Psoas muscle (tissue), 8 donors: Measurements from ENCODE around the gene ALB. TPM values are rescaled to one million over a fixed set of nuclear protein-coding genes. Genes with fewer than 3 reads are reported as not detected.

Source experiments
- ATAC-seq, 4 donors: fragments of 200-7000 bp; cut with Tn5 transposase; one replicate each; pipeline ENCODE4 v1.9.1; 2020; ENCODE audit warnings: moderate library complexity in 3 of 4, mild to moderate bottlenecking in 2 of 4
- DNase-seq, 2 donors: peaks; one replicate each; pipeline ENCODE4 v3.0.0-alpha.2; 2020
- H3K27ac ChIP-seq: fragments of 200-600 bp; one replicate; pipeline ENCODE4 v1.8.0; 2022
- H3K27me3 ChIP-seq, 3 donors: fragments of 200-600 bp in 1 of 3; one replicate each; pipeline versions ENCODE4 v1.6.1 to v1.8.0; 2013 to 2022; ENCODE audit warnings: low read length in 2 of 3, mild to moderate bottlenecking in 2 of 3, moderate library complexity in 1 of 3; ENCODE audit not compliant: insufficient read depth in 3 of 3
- H3K36me3 ChIP-seq, 2 donors: fragments of 200-600 bp in 1 of 2; one replicate each; pipeline versions ENCODE4 v1.6.1 to v1.8.0; 2013 to 2022; ENCODE audit warnings: low read depth in 1 of 2, mild to moderate bottlenecking in 1 of 2, moderate library complexity in 1 of 2; ENCODE audit not compliant: insufficient read depth in 1 of 2
- H3K4me1 ChIP-seq: fragments of 200-600 bp; one replicate; pipeline ENCODE4 v1.8.0; 2022
- H3K4me3 ChIP-seq: fragments of 200-600 bp; one replicate; pipeline ENCODE4 v1.8.0; 2022; ENCODE audit warnings: mild to moderate bottlenecking
- H3K9me3 ChIP-seq: fragments of 200-600 bp; one replicate; pipeline ENCODE4 v1.8.0; 2022
- WGBS, 3 donors: extraction: QIAGEN DNeasy Blood & Tissue Kit; methylation state at CpG; one replicate each; pipeline versions ENCODE4 v1.1.6 to v1.1.7; 2013; 5-methylcytosine and 5-hydroxymethylcytosine counted together
- intact Hi-C, 2 donors: fragments of 100-400 bp; cut with DNase I; formaldehyde crosslinking; loops; one replicate each; pipeline versions ENCODE4 v1.11.0 to v1.14.2; 2022
- polyA plus RNA-seq, 3 donors: library from polyadenylated mRNA; stranded (reverse); fragments of 200-250 nt; gene quantifications; one replicate each; pipeline ENCODE4 v1.2.3, GENCODE V29; 2013
- total RNA-seq, 4 donors: library from RNA; stranded (reverse); fragmentation: NEBNext Ultra II Directional in 2 of 4; extraction: Animal tissue kit (Norgen Biotek cat#: 25700) in 2 of 4; gene quantifications; one replicate each; pipeline versions ENCODE4 v1.2.1 to v1.2.4, GENCODE V29; 2021 to 2023
- TF ChIP-seq, protein P1 (sequence below): fragments of 200-600 bp; IDR thresholded peaks from one replicate; pipeline ENCODE4 v1.8.0; 2022; ENCODE audit warnings: antibody characterized with exemption
- donor health status: healthy with polysubstance abuse.
- donor health status: DM: no; HTN: no; CAD: no; lungs with moderate emphysema.
- donor health status: Bipolar disorder and iron deficiency.
- donor health status: healthy.
- donor health status: DM: yes; HTN: yes; CAD: no.
- donor health status: DM: no; HTN: no; CAD: no.
- donor health status: DM: no; HTN: no; CAD: no.
- donor health status: DM: yes; HTN: yes; CAD: no.

The ALB gene
- total and polyA plus RNA-seq, 7 donors: 5.4 to 5.9 TPM; not detected in 5

DNA sequence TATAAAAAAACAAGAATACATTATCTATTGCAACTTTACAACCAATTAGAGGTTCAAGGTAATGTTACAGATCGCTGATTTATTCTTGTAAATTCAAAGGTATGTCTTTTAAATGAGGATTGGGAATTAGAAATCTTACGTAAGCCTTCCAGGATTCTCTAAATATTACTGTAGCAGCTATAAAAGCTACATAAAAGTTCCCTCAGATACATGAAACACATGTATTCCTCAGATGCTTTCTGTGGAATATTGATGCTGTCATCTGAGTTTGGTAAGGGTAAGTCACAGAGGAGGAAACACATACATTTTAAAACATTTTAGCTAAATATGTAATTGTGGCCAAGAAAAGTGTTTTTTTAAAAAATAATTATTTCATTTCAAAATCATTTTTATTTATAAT, 35.4 kb downstream of the ALB start:
- ATAC-seq: no peak
- TF ChIP-seq, protein P1, sequence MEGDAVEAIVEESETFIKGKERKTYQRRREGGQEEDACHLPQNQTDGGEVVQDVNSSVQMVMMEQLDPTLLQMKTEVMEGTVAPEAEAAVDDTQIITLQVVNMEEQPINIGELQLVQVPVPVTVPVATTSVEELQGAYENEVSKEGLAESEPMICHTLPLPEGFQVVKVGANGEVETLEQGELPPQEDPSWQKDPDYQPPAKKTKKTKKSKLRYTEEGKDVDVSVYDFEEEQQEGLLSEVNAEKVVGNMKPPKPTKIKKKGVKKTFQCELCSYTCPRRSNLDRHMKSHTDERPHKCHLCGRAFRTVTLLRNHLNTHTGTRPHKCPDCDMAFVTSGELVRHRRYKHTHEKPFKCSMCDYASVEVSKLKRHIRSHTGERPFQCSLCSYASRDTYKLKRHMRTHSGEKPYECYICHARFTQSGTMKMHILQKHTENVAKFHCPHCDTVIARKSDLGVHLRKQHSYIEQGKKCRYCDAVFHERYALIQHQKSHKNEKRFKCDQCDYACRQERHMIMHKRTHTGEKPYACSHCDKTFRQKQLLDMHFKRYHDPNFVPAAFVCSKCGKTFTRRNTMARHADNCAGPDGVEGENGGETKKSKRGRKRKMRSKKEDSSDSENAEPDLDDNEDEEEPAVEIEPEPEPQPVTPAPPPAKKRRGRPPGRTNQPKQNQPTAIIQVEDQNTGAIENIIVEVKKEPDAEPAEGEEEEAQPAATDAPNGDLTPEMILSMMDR: no peak
- no peaks in the 10 kb centered on the region for H3K4me1 ChIP-seq
- intact Hi-C loops: no loop called here
- DNase-seq: no peak
- no peaks in the 10 kb centered on the region for H3K27me3 ChIP-seq
- no peak overlapping the region for H3K27ac ChIP-seq
- no peaks in the 10 kb centered on the region for H3K36me3 ChIP-seq
- 76 to 90% (median 83%) methylated on average over 2 of the region's 2 CpGs for WGBS, 3 donors
- no peaks in the 10 kb centered on the region for H3K9me3 ChIP-seq
- no peak overlapping the region for H3K4me3 ChIP-seq

DNA sequence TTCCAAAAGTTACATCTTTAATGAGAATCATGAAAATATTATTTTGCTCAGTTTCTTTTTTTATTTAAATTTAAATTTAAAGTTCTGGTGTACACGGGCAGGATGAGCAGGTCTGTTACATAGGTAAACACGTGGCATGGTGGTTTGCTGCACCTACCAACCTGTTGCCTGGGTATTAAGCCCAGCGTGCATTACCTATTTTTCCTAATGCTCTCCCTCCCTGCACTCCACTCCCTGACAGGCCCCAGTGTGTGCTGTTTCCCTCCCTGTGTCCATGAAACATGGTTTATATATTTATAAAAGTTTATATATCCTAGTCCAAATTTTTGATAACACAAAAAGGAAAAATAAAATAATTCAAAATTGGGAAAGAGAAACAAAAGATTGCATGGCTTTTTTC, 35.9 kb downstream of the ALB start:
- H3K36me3 ChIP-seq: no peaks in the 10 kb centered on the region
- whole genome bisulfite sequencing, 3 donors: 75 to 86% (median 76%) methylated on average over 3 of the region's 3 CpGs
- DNase-seq (no peak), ATAC-seq (no peak)
- no peaks in the 10 kb centered on the region for H3K27me3 ChIP-seq
- no peaks in the 10 kb centered on the region for H3K4me1 ChIP-seq
- TF ChIP-seq, protein P1: no peak
- H3K9me3 ChIP-seq: no peaks in the 10 kb centered on the region
- H3K4me3 ChIP-seq: no peak overlapping the region
- no peak overlapping the region for H3K27ac ChIP-seq
- intact Hi-C loops: no loop called here

DNA sequence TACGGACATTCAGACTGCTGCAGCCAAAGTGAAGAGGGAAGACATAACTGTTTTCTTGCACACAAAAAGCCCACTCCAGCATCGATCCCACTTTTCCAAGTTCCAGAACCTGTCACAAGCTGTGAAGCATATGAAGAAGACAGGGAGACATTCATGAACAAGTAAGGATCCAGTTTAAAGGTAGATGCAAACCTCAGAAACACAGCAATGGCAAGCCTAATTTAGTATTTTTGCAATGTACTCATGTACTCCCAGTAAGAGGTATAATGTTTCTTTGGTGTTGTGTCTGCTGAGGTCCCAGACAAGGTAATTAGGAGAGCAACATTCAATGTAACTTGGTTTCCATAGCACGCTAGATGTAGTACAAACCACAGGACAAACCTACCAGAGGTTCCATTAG, 36.6 kb downstream of the ALB start:
- WGBS, 3 donors: 86 to 92% (median 87%) methylated on average over 3 of the region's 3 CpGs
- TF ChIP-seq, protein P1: no peak

DNA sequence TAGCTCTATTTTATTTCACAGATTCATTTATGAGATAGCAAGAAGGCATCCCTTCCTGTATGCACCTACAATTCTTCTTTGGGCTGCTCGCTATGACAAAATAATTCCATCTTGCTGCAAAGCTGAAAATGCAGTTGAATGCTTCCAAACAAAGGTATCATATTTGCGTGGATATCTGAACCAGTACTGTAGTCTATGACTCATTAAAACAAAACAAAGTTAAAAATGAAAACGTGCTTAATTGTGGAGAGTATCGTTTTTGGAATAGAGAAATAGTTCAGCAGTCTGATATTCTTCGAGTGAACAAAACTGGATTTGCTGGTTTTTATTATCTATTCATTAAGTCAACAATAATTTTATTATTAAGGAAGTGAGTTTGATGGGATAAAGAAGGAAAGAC, 38.2 kb downstream of the ALB start:
- no peak overlapping the region for H3K4me3 ChIP-seq
- H3K27ac ChIP-seq: no peak overlapping the region
- 75 to 79% (median 77%) methylated on average over 5 of the region's 5 CpGs for WGBS, 3 donors
- H3K9me3 ChIP-seq: no peaks in the 10 kb centered on the region
- H3K27me3 ChIP-seq: no peaks in the 10 kb centered on the region
- TF ChIP-seq, protein P1: no peak
- H3K4me1 ChIP-seq: no peaks in the 10 kb centered on the region
- DNase-seq (no peak), ATAC-seq (no peak)
- H3K36me3 ChIP-seq: no peaks in the 10 kb centered on the region
- intact Hi-C loops: no loop called here

More for the DNA sequence above, 36.6 kb downstream of the ALB start:
- H3K27ac ChIP-seq: no peak overlapping the region
- ATAC-seq (no peak), DNase-seq (no peak)
- no peaks in the 10 kb centered on the region for H3K27me3 ChIP-seq
- H3K4me3 ChIP-seq: no peak overlapping the region
- intact Hi-C loops: no loop called here
- no peaks in the 10 kb centered on the region for H3K36me3 ChIP-seq
- H3K4me1 ChIP-seq: no peaks in the 10 kb centered on the region
- H3K9me3 ChIP-seq: no peaks in the 10 kb centered on the region

DNA sequence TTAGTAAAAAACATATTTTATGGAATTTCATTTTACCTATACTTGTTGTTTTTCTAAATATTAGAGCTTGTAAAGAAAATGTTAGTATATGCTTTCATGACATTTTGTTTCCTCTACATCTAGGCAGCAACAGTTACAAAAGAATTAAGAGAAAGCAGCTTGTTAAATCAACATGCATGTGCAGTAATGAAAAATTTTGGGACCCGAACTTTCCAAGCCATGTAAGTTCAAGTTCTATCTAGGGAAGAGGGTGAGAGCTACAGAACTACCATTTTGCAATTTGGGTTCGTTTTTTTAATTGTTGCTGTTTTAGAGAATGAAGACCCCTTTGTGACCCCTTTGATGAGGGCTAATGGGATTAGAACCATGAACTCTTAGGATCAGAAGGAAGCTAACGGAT, 39.1 kb downstream of the ALB start:
- intact Hi-C loops: no loop called here
- Histone ChIP-seq H3K27ac (no peak overlapping the region), H3K4me1 (no peaks in the 10 kb centered on the region), H3K4me3 (no peak overlapping the region), H3K36me3 (no peaks in the 10 kb centered on the region), H3K9me3 (no peaks in the 10 kb centered on the region), H3K27me3 (no peaks in the 10 kb centered on the region)
- 48 to 53% (median 50%) methylated on average over 3 of the region's 3 CpGs for WGBS, 3 donors
- TF ChIP-seq, protein P1: no peak
- no peak for DNase-seq
- ATAC-seq: no peak
